Kidney epithelial cell (primary cell): Measurements from ENCODE around the gene RSRC1. TPM values are rescaled to one million over a fixed set of nuclear protein-coding genes. Genes with fewer than 3 reads are reported as not detected.
"Not testable (repeated sequence)": the region's sequence is repeated elsewhere in the genome, so short reads cannot be mapped to it uniquely, and the experiment has no call there.

Source experiments
- DNase-seq: peaks from one replicate; pipeline ENCODE4 v3.0.0-alpha.2; 2010; ENCODE audit warnings: low read depth
- H3K27me3 ChIP-seq: 2 replicates; pipeline ENCODE4 v1.6.0; 2011; ENCODE audit warnings: low read length; ENCODE audit not compliant: control insufficient read depth, insufficient read depth
- H3K36me3 ChIP-seq: 2 replicates; pipeline ENCODE4 v1.5.1; 2011; ENCODE audit warnings: low read length; ENCODE audit not compliant: control insufficient read depth, insufficient read depth
- H3K4me3 ChIP-seq: 2 replicates; pipeline ENCODE4 v1.5.1; 2011; ENCODE audit warnings: low read depth, mild to moderate bottlenecking, control low read depth, low read length
- total RNA-seq: library from RNA; depleted of rRNA; stranded (reverse); fragments of >200 nt; gene quantifications from 2 replicates; pipeline ENCODE4 v1.2.3, GENCODE V29; 2015
- TF ChIP-seq, protein P1 (sequence below): IDR thresholded peaks from 2 replicates; pipeline ENCODE4 v1.5.1; 2011; ENCODE audit warnings: mild to moderate bottlenecking, moderate library complexity, low read length, control low read depth, inconsistent platforms; ENCODE audit not compliant: insufficient read depth, poor library complexity, severe bottlenecking

The RSRC1 gene, protein sequence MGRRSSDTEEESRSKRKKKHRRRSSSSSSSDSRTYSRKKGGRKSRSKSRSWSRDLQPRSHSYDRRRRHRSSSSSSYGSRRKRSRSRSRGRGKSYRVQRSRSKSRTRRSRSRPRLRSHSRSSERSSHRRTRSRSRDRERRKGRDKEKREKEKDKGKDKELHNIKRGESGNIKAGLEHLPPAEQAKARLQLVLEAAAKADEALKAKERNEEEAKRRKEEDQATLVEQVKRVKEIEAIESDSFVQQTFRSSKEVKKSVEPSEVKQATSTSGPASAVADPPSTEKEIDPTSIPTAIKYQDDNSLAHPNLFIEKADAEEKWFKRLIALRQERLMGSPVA
- 21.6 and 27.4 TPM in 2 replicates for total RNA-seq

- Histone ChIP-seq H3K36me3 (no peaks in the 10 kb centered on the region), H3K27me3 (peaks cover 33% of the 10 kb centered on the region), H3K4me3 (peak within 1 kb of the TSS; percentile 89)
- TF ChIP-seq, protein P1, sequence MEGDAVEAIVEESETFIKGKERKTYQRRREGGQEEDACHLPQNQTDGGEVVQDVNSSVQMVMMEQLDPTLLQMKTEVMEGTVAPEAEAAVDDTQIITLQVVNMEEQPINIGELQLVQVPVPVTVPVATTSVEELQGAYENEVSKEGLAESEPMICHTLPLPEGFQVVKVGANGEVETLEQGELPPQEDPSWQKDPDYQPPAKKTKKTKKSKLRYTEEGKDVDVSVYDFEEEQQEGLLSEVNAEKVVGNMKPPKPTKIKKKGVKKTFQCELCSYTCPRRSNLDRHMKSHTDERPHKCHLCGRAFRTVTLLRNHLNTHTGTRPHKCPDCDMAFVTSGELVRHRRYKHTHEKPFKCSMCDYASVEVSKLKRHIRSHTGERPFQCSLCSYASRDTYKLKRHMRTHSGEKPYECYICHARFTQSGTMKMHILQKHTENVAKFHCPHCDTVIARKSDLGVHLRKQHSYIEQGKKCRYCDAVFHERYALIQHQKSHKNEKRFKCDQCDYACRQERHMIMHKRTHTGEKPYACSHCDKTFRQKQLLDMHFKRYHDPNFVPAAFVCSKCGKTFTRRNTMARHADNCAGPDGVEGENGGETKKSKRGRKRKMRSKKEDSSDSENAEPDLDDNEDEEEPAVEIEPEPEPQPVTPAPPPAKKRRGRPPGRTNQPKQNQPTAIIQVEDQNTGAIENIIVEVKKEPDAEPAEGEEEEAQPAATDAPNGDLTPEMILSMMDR = no peak
- peak; percentile 39 for DNase-seq
Measured at GRCh38 chr3:158109804-158110657, at the start of gene RSRC1. Gene RSRC1, plus strand, starts transcription at chr3:158110089. Its CDS starts 12,016 bp downstream, at chr3:158122105.

- DNase-seq, H3K4me3 ChIP-seq, H3K27me3 ChIP-seq, H3K36me3 ChIP-seq: not testable (repeated sequence)
Measured at GRCh38 chr3:158065574-158065973, 44.3 kb upstream of the RSRC1 start.

DNA sequence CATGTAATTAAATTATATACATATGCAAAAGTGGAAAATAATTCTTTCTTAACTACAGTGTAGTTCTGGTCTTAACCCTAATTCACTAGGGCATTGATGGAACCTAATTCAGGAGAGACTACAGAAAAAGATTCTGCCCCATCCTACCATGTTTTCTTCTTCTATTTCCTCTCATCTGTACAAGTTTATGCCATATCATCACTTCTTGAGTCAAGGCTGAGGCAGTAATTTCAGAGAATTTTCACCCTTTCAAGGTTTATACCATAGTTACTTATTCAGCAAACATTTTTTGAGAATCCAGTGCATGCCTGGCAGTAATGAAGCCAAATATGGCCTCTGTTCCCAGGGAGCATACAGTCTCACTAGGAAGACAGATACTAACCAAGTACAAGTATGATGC lies 37.1 kb upstream of the RSRC1 start:
- TF ChIP-seq, protein P1 = no peak
- no peaks in the 10 kb centered on the region for H3K27me3 ChIP-seq
- no peak for DNase-seq
- H3K36me3 ChIP-seq = no peaks in the 10 kb centered on the region
- no peak overlapping the region for H3K4me3 ChIP-seq

DNA sequence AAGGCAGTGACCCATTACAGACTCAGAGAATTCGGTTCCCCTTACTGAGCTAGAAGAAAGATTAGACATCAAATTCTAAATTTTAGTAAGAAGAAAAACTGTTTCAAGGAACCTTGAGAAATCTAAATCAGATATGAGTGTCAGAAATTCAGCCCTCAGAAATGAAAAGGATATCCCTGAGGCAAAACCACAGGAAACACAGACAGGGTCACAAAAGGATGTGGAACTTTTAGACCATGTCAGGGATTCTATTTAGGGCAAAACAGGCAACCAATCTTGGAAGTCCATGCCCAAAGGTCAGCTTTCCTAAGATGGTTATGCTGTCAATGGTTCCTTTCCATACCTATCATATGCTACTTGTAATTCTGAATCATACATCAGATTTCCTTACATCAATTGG lies 35.3 kb upstream of the RSRC1 start:
- H3K27me3 ChIP-seq = no peaks in the 10 kb centered on the region
- TF ChIP-seq, protein P1 = no peak
- H3K4me3 ChIP-seq = no peak overlapping the region
- DNase-seq = no peak
- H3K36me3 ChIP-seq = no peaks in the 10 kb centered on the region

DNA sequence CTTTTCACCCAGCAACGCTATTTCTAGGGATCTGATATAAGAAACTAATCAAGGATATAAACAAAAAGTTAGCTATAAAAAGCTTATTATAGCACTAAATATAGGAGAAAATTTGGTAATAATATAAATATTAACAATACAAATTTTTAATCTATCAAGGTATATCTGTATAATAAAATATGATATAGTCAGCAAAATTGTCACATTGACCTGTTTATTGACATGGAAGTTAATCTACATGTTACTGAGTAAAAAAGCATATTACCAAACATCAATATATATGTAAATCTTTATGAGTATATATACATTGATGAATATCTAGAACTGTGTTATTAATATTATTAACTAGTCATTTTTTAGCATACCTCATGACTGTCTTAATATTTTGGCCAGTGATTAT lies 30.3 kb upstream of the RSRC1 start:
- TF ChIP-seq, protein P1 = no peak
- Histone ChIP-seq H3K4me3 (no peak overlapping the region), H3K27me3 (no peaks in the 10 kb centered on the region), H3K36me3 (no peaks in the 10 kb centered on the region)
- DNase-seq = no peak

DNA sequence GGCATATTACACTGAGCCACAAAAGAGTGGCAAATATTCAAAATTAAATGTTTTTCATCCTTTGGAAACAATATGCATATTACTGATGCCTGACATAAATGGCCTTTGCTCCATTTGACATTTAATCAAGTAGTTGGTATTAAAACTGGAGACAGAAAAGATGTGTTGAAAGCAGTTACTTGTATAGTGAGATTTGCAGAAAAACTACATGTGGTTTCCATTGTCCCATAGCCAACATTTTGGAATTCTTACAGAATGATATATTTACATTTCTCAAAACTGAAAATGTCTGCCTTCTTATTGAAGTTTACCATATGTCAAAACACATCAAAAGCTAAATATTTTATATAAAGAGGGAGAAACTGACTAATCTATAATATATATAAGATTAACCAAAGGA lies 25.2 kb upstream of the RSRC1 start:
- TF ChIP-seq, protein P1 = no peak
- Histone ChIP-seq H3K4me3 (no peak overlapping the region), H3K36me3 (no peaks in the 10 kb centered on the region), H3K27me3 (peaks cover 3% of the 10 kb centered on the region)
- no peak for DNase-seq
